Fibroblast of skin of left quadriceps (primary cell): Measurements from ENCODE around the gene OBI1.
"Not testable (repeated sequence)": the region's sequence is repeated elsewhere in the genome, so short reads cannot be mapped to it uniquely, and the experiment has no call there.

ENCODE experiments used
- DNase-seq, 2 experiments: peaks; one replicate each; pipeline ENCODE4 v3.0.0-alpha.2; 2013; ENCODE audit warnings: low read depth in 2 of 2

OBI1 gene

GRCh38 chr13:78647109-78647678, 11.8 kb downstream of the OBI1 start:
- DNase-seq, result not testable (repeated sequence)

GRCh38 chr13:78638216-78638615, 20.7 kb downstream of the OBI1 start:
- no peak for DNase-seq

- no peak for DNase-seq
These were observed 22.5 kb downstream of the OBI1 start for GRCh38 chr13:78636495-78636894.

DNA sequence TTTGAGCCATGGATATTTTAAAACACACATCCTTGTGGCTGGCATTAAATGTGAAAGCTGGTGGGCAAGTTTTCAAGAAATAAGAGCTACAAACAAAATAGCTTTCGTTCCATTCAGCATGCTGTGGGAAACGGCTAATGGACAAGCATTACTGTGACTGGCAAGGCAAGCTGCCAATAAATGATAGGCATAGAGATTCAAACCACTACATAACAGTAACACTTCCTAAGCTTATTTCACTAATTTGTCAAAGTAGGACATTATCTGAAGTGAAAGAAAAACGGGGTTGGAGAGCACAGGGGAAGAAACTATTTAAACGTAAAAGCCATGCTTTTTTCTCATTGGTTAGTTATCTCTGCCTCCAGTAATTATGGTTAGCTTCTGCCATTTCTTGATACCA, 26.0 kb downstream of the OBI1 start:
- no peak for DNase-seq

DNA sequence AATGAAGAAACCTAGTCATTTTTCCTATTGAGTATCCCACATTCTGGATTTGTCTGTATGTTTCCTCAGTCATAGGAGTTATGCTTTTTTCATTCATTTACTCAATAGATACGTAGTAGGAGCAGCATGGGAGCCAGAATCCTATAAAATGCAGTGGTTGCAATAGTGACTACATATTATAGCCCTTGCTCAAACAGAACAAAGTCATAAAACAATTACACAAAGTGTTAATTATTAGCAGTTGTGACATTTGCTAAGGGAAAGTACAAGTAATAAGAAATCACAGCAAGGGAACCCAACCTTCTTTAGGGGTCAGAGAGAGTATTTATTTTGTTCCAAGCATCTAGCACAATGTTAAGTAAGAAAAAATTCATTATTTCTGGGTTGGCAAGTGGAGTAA, 27.9 kb downstream of the OBI1 start:
- DNase-seq, result no peak

DNA sequence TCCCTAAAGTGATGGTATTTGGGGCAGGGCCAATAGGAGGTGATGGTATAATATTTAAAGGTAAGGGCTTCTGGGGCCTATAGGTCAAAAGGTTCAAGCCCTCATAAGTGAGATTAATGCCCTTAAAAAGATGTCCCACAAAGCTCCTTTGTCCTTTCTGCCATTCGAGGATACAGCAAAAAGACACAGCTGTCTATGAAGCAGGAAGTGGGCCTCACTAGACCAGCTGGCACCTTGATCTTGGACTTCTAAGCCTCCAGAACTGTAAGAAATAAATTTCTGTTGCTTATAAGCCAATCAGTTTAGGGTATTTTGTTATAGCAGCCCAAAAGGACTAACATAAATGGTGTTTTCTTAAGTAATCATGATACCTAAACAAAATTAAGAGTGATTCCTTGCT, 28.4 kb downstream of the OBI1 start:
- DNase-seq, result no peak

DNA sequence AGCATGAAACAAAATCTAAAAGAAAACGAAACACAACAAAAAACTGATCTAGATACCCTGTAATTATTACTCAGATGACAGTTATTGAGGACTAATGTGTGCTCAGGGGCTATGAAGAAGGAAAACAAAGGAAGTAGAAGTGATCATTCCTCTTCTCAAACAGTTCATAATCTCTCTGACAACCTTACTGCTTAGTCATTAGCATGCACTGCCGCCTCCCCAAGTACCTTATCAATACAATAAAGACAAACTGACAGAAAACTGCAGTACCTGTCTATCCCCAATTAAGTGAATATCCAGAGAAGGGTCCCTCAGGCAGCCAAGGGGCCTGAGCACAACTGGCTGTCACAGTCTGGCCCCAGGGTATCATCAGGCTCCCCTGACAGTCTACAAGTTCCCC, 33.6 kb downstream of the OBI1 start:
- no peak for DNase-seq

- DNase-seq, result no peak
These were observed 35.8 kb downstream of the OBI1 start for GRCh38 chr13:78623132-78623531.

- no peak for DNase-seq
These were observed 38.0 kb downstream of the OBI1 start for GRCh38 chr13:78620936-78621470.

- DNase-seq, result no peak
These were observed 40.5 kb downstream of the OBI1 start for GRCh38 chr13:78618411-78618810.

DNA sequence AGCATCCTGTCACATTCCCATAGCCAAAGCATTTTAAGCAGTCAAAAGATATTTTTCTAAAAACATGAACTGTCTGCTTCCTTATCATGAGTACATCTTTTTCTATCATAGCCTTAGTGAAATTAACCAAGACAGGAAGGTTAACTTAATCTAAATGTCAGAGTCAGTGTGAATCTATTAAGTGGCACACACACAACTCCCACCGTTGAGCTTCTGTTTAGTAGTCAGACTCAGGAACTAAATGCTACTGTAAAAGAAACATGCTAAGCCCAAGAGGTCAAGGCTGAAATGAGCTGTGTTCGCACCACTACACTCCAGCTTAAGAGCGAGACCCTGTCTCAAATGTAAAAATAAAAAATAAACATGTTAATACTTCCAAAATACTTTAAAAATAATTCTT, 47.9 kb downstream of the OBI1 start:
- DNase-seq, result no peak

DNA sequence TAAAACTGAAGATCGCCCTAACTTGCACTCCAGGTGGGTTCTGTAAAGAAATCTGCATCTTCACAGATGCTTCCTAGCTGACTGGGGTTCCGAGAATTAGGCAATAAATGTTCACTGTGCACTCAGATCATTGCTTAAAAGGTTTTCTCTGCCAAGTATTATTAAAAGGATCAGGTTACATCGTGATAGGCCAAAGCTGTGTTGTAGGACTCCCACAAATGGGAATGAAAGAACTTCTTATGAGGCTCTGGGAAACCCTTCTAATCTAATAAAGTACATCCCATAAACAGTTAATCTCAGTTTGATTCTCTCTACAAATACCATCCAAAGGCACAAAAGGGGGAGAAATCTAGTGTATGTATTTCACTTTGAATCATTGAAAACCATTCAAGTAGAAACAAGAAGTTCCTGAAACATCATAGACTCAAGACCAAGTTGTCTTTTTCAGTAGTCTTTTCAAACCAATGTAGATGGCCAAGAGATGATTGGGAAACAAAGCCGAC, 48.5 kb downstream of the OBI1 start:
- peak in 1 of 2 experiments; percentile 14 for DNase-seq

- DNase-seq, result no peak
These were observed 49.3 kb downstream of the OBI1 start for GRCh38 chr13:78609464-78610205.

- DNase-seq, result no peak
These were observed 50.1 kb downstream of the OBI1 start for GRCh38 chr13:78608688-78609463.

- DNase-seq, result no peak
These were observed 50.7 kb downstream of the OBI1 start for GRCh38 chr13:78608252-78608687.

DNA sequence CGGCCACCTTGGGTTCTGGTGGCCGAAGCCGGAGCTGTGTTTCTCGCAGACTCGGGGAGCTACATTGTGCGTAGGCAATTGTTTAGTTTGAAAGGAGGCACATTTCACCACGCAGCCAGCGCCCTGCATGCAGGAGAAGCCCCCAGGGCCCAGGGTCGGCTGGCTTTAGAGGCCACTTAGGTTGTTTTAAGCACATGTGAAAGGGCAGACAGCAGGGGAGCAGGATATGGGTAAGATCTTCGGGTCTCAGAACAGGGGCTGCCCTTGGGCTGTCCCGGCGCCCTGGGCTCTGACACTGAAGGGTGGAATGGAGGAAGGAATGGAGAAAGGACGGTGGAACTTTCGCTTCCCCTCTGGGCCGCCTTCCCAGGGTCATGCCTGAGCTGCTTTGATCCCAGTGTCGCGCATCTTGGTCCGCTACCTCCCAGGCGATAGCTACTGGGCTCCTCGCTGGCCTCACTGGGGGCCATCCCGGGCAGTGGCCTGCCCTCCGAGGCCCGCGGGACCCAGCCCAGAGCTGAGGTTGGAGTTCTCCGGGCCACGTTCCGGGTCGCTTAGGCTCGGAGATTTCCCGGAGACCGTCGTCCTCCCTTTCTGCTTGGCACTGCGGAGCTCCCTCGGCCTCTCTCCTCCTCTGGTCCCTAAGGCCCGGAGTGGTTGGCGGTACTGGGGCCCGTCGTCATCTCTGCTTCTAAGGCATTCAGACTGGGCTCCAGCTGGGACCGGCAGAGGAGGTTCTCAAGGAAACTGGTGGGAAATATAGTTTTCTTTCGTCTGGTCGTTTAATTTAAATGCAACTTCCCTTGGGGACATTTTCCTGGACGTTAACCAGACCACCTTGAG, 51.3 kb downstream of the OBI1 start:
- DNase-seq, result no peak

DNA sequence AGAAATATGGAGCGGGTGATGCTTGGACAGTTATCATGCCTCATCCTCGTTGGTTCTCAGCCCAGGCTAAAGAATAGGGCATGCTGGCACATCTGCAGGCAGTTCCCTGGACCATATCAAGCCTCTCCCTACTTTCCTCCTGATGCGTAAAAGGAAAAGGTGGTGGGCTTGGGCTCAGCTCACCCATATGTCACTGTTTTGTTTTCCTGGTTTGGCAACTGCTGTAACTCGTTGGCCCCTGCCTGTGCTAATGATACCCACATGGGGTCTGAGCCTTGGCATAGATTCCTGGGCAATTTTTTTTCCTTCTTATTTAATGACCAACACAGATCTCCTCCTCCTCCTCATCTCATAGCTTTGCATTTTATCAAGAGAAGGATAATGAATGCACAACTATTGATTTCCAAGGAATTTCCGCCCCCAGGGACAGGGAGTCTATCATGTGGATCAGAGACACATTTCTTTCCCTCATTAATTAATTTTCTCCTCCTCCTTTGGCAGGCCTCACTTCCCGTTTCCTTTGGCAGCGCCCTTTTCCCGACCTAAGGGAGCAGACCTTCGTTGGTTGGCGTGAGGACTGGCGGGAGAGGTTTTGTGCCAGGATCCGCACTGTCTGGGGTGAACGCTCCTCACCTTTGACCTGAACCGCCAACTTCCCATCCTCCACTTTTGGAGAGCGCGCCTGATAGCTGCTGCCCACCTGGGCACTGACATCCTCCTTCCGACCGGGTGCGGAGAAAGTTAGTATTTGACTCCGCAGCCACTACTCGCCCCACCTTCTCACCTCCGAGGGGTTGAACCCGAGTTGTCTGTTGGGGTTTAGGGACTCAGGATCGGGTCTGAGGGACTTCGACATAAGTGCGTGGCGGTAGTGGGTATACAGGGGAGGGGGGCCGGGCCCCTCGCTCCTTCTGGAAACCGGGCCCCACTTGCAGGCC, 52.2 kb downstream of the OBI1 start:
- DNase-seq, result no peak

GRCh38 chr13:78604782-78605611, 54.0 kb downstream of the OBI1 start:
- DNase-seq, result no peak

- DNase-seq, result no peak
These were observed 55.6 kb downstream of the OBI1 start, which contains the start of gene POU4F1 for GRCh38 chr13:78603240-78603957. TSS of gene POU4F1 (minus strand) at chr13:78603552. CDS start at chr13:78603326, 226 bp downstream.
